Activated T-helper 1 cell treated with Interleukin-2 at 50 U/mL for 16 hours (primary cell): ENCODE measurements around the gene HOXA5.
A peak's percentile ranks its signal among the peaks of the same experiment; 100 is the strongest.

ENCODE experiments used
- DNase-seq: peaks from one replicate; pipeline ENCODE4 v3.0.0-alpha.2; 2020; ENCODE audit warnings: low read depth

The HOXA5 gene

DNA sequence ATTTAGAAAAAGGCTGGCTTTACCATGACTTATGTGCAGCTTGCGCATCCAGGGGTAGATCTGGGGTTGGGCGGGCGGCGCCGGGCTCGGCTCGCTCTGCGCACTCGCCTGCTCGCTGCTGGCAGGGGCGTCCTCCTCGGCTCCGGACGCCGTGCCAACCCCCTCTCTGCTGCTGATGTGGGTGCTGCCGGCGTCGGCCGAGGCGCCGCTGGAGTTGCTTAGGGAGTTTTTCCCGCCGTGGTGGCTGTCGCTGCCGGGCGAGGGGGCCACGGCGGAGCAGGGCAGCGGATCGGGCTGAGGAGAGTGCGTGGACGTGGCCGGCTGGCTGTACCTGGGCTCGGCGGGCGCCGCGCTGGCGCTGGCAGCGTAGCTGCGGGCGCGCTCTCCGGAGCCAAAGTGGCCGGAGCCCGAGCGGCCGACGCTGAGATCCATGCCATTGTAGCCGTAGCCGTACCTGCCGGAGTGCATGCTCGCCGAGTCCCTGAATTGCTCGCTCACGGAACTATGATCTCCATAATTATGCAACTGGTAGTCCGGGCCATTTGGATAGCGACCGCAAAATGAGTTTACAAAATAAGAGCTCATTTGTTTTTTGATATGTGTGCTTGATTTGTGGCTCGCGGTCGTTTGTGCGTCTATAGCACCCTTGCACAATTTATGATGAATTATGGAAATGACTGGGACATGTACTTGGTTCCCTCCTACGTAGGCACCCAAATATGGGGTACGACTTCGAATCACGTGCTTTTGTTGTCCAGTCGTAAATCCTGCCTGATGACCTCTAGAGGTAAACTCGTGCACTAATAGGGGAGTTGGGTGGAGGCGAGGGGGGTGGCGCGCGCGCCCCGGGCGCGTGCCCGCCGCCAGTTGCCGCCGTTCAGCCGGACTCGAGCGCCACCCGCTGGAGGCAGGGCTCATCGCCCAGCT is at the start of gene HOXA5:
HOXA5 (minus strand) TSS at position 659 of the 927 bp plus-strand sequence; CDS start at position 585, 74 bp downstream.
- no peak for DNase-seq

DNA sequence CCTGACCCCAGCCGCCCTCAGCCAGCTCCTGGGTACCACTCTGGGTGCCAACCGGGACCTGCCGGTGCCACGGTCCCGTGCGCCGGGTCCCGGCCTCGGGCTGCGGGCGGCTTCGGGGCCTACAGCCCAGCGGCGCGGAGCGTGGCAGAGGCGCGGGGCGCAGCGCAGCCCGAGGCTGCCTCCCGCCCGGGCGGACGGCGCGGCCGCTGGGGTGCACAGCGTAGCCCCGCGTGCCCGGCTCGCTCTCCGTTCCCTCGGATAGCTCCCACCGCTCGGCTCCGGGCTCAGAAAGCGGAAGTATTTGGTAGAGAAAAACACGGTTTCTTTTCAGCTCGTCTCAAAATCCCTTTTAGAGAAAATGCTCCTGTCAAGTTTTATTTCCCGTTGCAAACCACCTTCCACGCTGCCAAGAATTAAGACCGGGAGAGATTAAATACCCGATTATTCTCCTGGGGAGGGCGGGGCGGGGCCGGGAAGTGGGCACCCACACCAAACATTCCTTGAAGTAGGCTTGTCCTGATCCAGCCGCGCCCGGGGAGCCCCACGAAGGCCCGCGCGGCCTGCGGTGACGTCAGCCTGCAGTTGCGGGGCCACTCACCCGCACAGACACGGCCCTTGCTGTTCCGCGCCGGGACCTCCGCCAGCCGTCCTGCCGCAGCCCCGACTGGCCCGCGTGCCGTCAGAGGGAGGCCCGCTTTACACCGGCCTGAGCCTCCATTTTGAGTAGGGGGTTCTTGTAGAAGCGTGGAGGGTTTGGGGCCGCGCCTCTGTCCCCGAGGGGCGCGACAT is 49.3 kb upstream of the HOXA5 start:
- DNase-seq = no peak

DNA sequence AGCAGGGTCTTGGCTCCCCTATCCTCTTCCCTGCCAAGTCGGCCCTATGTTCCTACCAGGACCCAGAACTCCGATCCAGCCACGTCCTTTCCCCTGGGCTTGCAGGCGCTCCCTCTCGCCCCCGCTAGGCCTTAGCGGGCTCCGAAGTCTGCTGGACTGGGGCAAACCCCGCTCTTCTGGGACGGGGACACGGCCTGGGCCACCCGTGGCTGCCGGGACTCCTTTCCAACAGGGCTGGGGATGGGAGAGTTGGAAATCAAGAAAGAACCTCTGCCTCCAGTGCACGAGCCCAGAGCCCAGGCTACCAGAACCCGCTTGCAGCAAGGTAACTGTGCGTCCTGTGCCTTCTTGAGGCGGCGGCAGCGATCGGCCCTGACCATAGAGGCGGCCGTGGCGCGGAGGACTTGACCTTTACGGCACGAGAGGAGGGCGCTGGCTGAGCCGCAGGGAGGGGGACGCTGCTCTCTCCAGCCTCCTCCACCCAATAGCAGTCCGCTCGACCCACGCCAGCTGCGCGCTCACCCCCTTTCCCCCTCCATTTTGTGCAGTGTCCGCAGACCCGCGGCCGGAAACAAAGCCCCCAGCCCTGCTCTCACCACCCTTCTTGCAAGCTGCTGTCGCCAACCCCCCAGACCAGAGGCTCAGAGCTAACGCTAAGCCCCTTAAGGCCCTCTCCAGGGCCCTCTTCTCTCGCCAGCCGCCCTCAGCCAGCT is 48.5 kb upstream of the HOXA5 start:
- DNase-seq = no peak

DNA sequence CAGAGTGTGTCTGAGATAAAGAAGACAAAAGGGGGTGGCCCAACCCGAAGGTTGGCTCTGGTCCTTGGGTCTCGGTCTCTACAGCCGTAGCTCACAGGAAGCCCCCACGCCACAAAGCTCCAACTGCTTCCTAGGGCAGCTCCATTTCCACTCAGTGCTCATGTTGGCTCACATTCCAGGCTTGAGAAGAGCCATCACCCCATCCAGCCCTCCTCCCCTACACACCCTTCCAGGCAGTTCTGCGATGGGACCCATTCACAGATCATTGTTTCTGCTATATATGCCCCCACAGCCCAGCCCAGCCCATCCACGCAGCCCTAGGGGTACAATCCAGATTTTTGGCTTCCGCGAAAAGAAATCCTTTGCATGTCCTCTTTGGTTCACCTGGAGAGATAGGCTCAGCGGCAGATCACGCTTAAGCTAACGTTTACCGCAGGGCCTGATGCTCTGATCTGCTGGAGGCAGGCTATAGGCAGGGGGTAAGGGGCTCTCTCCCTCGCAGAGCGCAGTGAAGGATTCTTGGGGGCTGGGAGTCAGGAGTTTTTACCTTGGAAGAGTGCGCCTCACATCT is 47.8 kb upstream of the HOXA5 start:
- no peak for DNase-seq

DNA sequence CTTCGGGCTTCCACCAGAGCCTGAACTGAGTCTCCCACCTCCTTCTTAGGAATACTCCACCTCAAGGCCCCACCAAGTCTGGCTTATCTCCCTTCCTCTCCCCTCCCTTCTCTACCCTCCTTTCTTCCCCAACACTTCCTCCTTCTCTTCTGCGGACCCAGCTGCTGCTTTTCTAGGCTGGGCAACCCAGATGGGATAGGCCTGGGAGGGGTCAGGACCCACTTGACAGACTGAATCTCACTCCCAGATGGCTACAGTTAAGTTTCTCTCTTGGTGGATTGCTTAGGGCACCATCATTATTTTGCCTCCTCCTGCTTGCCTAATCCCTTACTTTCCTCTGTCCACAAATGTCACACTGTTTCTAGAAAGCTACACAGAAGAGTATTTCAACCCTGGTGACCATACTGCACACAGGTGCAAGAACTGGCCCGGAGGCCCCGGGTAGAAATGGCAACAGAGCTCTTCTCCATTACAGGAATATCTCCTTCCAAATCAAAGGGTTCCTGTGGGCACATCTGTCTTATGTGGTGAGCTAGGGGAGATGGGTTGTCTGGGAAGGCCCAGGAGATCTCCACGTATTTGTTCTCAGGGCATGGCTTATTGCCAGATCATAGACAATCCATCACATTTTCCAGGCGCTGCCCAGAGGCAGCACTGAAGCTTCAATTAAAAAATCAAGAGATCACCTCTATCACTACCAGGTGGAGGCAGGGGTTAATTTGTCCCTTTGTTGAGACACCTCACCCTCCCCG is 46.7 kb upstream of the HOXA5 start:
- DNase-seq = no peak

DNA sequence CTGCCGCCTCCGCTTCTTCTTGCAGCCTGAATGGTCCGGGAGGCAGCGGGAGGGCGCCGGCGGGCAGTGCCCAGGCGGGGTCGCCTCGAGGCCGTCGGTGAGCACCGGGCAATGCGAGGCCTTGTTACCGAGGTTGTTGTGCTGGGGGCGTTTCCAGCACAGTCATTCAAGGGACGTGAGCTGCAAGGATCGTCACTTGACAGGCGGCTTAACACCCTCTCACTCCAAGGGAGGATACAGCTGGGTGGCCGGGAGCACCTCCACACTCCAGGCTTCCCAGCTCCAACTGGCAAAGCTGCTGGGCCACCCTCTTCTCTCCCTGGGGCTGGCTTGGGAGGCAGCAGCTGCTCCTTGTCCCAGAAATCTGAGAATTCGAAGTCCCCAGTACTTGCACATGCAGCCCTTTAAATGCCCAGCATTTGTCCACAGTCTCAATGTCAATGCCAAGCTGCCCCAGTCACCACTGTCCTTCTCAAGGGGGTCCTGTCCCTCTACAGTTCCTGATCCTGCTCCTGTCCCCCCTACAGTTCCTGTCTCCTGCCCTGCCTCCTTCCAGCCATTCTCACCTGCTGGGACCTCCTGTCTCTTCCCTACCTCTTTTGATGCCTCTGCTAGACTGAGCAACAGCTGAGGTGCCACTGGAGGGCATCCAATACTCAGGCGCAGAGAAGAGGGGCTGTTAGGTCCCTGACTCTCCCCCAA is 46.0 kb upstream of the HOXA5 start:
- no peak for DNase-seq

DNA sequence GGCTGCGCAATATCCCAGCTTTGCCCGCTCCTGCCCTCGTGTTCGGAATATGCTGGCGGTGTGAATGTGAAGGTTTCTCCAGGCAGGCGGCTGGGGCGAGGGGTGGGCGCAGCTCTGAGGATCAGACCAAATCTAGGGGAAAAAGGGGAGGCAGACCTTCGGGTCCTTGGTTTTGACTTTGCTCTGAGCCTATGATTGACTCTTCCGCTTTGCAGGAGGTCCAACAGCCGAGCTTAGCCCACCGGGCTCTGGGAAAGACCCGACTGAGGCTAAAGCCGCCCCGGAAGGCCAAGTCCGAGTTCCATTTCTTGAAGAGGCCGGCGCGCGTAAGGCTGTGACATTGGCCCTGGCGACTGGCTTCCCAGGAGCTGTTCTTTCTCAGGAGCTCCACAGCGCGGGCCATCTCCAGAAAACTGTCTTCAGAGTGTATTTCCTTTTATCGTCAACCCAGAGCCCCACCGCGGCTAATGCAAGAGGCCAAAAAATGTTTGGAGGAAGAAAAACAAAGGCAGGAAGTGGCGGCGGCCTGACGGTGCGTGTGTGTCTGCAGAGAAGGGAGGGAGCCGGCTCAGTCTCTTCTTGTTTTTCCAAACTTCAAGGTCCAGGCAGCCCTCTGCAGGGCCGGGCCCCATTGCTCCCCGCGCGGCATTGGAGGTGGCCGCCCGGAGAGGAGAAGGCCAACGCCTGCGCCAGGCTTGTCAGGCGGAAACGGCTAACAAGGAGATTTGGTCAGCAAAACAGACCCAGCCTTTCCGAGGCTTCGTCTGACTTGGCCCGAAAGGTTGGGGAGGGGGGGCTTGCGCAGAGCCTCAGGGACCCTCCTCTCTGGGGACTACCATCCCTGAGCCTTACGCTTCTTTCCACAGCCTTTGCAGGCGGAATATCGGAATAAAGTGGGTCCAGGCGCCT is 45.2 kb upstream of the HOXA5 start:
- peak; percentile 28 for DNase-seq

DNA sequence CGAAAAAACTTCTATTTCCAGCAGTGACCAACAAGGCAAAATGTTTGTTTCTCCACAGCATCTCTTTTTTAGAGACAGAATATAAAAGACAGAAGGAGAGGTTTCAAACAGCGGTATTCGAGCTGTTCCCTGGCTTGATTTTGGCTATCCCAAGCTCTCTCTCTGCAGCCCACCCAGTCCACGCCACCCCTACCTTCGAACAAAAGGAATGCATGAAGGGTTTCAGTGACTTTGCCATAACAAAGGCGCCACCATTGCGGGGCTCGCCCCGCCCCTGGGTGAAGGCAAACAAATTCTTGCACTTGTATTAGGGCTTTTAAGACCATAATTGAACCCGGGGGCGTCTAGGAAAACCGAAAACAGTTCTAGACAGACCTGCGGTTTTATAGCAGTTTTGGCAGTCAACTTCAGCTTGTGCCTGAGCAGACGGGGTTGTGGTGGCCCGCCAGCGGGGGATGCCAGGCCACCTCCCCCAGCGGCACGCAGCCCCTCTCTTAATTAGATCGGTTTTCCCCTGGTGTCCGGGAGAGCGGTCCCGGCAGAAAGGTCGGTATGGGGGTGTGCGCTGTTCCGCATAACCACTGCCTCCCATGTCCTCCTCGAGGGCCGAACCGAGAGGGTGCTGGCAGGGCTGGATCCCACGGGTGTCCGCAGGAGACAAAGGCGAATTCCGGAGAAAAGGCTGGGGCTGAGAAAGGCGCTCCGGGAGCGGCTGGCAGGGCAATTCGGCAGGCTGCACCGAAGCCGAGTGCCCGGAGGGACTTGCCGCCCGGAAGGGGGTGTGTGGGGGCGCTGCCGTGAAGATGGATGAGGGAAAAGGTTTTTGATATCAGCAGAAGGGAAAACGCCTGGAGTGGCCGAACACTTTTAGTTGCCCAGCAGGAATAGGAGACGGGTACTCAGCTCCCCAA is 44.2 kb upstream of the HOXA5 start:
- no peak for DNase-seq

DNA sequence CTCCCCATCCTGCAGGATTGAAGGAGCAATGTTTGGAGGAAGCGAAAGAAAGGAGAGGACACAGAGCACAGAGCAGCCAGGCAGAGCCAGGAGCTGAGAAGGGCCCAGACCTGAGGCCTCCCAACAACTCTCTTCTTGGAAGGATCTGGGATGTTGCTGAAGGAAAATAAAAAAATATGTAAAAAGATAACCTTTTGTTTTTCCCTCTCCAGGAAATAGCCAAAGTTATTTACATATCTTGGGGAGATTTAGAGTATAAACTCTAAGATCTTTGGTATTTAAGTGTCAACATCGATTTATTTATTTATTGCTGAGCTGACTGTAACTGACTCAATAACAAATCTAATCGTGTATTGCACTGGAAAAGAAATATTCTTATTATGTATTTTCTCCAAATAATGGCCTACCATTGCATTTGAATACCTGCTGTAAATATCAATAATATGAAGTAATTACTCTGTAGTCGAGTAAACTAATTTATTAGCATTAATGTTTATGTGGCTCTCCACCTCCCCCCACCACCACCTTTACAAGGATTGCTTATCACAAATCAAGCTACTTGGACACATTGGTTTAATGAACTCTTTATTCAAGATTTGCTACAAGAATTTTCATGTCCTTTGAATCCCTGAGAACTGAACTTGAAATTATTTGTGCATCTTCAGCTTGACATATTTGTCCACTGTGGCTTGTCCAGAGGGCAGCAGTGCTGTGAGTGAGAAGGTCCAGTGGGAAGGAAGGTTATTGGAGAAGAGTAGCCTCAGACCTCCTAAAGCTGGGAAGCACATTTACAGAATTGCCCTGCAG is 43.4 kb upstream of the HOXA5 start:
- DNase-seq = no peak

DNA sequence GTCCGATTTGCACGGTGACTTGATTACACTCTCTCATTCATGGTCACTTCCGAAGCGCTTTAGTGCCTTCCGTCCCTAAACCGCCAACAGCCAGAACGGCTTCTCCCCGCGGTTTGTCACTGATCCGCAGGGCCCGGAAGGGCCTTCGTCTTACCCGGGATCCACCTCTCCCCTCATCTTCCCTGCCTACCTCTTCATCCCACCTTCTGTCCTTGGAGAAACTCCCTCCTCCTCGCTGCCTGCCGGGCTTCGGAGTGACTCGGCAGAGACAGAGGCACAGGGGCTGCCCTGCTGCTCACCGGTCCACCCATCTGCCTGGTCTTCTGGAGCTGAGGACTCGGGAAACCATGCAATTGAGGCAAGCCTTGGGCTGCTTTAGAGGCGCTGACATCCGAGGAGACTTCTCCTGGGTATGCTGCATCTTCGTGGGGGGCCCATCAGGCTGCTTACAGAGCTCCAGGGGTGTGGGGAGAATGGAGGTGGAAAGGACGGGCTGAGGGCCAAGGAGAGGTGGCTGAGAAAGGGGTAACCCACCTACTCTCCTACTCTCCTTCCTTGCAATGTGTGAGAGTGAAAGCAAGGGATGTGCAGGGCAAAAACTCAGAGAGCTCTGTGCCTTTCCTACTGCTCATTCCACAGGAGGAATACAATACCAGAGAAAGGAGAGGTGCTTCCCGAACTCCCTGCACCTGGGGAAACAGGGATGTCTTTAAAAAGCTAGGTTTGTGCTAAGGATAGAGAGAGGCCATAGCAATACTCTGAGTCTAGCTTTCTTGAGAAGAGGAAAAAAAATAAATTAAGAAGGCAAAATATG is 42.6 kb upstream of the HOXA5 start:
- no peak for DNase-seq

DNA sequence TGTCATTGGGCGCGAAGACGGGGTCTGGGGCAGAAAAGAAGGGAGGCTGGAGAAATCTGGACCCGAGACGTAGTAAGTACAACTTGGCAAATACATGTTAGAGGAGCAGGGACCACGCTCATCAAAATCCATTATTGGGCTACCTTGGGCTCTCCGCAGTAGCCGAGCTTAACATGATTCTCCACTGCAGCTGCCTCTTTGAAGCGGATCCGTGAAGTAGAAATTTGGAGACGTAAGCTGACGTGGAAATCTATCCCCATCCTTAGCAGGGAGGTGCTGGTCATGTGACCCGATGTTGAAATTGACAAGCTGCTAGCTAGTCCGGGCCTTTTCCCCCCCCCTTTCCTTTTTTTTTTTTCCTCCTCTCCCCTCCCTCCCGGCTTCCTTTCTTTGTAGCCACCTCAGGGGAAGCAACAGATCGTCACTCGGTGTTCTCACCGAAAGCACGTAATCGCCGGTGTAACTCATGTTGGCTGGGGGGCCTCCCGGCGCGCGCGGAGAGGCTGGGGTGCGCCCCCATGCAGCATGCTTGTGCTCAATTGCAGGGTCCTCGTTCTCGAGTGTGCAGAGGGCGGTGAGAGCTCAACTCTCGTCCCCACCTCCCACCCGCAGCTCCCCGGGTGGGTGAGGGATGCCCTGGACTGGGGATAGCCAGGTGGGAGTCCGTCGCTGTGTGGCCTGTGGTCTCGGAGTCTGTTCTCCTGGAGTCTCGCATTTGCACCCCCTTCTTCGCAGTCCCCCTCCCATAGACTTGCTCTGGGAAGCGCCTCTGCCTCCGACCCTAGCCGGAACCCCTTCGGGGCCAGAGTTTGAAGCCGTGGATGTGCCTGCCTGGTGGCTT is 41.8 kb upstream of the HOXA5 start, which contains the start of gene HOXA11:
HOXA11 (minus strand) TSS at position 220 of the 841 bp plus-strand sequence; CDS start at position 132, 88 bp downstream.
- no peak for DNase-seq

DNA sequence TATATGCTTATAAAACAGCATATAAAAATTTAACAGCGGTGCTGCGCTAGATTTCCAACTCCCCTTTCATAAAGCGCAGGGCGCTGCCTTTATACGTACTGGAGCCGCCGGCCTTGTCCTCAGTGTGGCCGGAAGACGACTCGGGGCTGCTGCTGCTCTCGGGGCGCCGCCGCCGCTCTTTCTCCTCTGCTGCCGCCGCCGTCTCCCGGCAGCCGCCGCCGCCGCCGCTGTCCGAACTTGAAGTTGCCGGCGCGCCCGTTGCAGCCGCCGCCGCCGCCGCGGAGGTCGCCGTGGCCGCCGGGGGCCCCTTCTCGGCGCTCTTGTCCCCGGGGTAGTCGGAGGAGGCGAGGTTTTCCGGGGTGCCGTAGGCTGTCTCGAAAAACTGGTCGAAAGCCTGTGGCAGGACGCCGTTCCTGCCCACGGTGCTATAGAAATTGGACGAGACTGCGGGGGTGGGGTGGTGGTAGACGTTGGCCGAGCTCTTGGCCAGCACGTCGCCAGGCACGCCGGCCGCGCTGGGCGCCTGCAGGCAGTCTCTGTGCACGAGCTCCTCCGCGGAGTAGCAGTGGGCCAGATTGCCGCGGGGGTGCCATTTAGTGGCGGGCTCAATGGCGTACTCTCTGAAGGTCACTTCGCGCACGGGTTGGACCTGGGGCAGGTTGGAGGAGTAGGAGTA is 41.0 kb upstream of the HOXA5 start:
- no peak for DNase-seq

DNA sequence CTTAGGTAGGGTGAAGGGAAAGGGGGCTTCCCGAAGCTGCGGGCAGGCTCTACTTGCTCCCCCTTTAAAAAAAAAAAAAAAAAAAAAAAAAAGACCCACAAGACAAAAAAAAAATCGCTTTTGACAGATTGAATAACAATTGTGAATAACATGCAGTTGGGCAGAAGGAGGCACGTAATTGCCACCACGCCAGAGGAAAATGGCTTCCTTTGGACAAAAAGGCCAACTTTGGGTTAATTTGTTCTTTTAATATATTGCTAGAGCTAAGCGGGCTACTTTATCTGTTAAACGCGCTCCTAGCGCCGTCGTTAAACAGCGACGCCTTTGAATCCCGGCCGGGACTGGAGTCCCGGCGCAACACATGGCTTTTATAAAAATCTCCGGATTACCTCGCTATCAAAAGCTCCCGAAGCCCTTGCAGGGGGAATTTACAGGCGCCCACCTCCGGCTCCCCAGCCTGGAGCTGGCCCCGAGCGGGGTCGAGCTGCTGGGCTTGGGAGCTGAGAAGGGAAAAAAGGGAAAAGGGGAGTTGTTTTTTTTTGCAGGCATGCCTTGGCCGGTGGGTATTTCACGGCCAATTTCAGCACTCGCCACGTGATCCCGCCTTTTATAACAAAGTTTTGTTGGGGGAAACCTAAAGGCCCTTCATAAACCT is 40.3 kb upstream of the HOXA5 start:
- DNase-seq = no peak

DNA sequence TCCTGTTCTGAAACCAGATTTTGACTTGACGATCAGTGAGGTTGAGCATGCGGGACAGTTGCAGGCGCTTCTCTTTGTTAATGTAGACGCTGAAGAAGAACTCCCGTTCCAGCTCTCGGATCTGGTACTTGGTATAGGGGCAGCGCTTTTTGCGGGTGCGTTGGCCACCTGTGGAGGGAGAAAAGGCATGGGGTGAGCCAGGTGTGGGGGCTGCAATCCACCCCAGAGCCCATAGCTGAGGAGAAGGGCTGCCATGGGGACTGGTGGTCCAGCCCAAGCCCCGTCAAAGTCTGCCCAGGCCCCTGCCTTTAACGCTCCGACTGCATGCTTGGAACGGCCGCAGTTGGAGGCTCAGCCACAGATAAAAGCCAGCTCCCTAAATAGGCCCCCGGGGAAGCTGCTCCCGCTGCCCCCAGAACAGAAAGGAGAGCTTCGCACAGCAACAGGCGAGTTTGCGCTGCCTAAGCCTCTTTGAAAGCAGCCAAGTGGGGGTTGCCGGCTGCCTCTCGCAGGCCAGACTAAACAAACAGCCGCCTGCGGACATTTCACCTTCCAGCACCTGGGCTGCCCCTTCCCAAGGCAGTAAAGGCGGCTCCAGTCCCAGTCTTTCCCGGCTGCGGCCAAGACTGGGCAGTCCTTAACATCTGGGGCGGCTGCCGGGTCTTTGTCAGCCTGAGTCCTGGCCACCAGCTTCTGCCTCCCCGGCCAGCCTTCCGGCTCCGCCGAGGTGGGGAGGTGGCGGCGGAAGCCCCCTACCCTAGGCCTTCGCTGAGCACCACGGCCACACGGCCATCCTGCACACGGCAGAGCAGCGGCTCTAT is 39.6 kb upstream of the HOXA5 start:
- no peak for DNase-seq
